ENCODE data around the gene AKAP13.

- TF ChIP-seq CTCF (IDR thresholded peaks at IDR 0.05) (no peak), POLR2A (IDR thresholded peaks at IDR 0.05) (no peak), POLR2AphosphoS5 (IDR thresholded peaks at IDR 0.05) (no peak)
Measured at GRCh38 chr15:85427286-85428028, 47.1 kb downstream of the AKAP13 start.
